OCI-LY1 (cell line): Measurements from ENCODE around the gene BLOC1S6.

ENCODE experiments used
- EZH2 ChIP-seq: fragments of 200-600 bp; sonication (generic), shearing (Covaris generic); IDR thresholded peaks from 2 replicates; pipeline ENCODE4 v1.8.0; 2017; ENCODE audit warnings: borderline replicate concordance, mixed run types, mild to moderate bottlenecking, antibody characterized with exemption, low read length, moderate library complexity, mixed read lengths
- TF ChIP-seq, protein P1 (sequence below): fragments of 200-600 bp; sonication (generic), shearing (Covaris generic); IDR thresholded peaks from 2 replicates; pipeline ENCODE4 v1.5.1; 2017; ENCODE audit warnings: mild to moderate bottlenecking, antibody characterized with exemption, low read length, moderate library complexity, mixed read lengths

DNA sequence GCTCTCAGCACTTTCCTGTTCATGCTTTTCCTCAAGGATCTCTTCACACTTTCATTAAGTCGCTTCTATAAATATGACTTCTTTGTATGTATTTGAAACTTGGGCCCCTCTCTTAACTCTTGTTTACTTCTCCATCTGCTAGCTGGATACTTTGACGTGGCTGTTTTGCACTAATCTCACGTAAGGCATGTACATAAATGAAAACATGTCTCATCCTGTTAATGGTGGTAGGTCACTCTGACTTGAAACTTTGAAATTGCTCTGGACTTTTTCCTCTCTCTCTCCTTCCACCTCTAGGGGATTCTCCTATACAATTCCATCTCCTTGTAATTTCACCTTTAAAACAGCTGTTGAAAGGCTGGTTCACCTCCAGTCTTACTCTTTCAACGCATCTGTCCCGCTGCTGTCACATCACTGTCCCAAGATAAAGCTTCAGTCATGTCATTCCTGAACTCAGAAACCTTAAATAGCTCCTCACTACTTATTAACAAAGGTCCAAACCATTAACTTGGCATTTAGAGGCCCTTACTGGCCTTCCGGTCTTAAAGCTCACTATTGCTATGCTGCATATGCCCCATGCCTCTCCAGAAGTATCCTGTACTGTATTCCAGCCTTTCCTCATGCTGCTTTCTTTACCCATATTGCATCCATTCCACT, 1.2 kb downstream of the BLOC1S6 start:
- TF ChIP-seq, protein P1, sequence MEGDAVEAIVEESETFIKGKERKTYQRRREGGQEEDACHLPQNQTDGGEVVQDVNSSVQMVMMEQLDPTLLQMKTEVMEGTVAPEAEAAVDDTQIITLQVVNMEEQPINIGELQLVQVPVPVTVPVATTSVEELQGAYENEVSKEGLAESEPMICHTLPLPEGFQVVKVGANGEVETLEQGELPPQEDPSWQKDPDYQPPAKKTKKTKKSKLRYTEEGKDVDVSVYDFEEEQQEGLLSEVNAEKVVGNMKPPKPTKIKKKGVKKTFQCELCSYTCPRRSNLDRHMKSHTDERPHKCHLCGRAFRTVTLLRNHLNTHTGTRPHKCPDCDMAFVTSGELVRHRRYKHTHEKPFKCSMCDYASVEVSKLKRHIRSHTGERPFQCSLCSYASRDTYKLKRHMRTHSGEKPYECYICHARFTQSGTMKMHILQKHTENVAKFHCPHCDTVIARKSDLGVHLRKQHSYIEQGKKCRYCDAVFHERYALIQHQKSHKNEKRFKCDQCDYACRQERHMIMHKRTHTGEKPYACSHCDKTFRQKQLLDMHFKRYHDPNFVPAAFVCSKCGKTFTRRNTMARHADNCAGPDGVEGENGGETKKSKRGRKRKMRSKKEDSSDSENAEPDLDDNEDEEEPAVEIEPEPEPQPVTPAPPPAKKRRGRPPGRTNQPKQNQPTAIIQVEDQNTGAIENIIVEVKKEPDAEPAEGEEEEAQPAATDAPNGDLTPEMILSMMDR: no peak
- TF ChIP-seq EZH2: no peak
